Measurements from ENCODE around the gene TERT.

DNA sequence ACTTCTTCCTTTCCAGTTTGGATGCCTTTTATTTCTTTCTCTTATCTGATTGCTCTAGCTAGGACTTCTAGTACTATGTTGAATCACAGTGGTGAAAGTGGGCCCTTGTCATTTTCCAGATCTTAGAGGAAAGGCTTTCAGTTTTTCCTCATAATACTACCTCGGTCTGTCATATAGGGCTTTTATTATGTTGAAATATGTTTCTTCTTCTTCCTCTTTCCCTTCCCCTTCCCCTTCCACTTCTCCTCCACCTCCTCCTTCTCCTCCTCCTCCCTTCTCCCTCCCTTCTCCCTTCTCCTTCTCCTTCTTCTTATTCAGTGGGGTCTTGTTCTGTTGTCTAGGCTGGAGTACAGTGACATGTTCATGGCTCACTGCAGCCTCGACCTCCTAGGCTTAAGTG, 9.2 kb upstream of the TERT start:
- TF ChIP-seq KDM1A (CRISPR knock-in tag; IDR thresholded peaks at IDR 0.05) (no peak), PHF8 (CRISPR knock-in tag; IDR thresholded peaks at IDR 0.05) (no peak), EZH2 (conservative IDR thresholded peaks at IDR 0.05; ENCODE audit: low read depth, low read length) (no peak), GTF2F1 (IDR thresholded peaks at IDR 0.05; ENCODE audit: low read length) (no peak), ZNF12 (CRISPR knock-in tag; IDR thresholded peaks at IDR 0.05) (no peak), HDAC1 (CRISPR knock-in tag; IDR thresholded peaks at IDR 0.05) (no peak), MIER3 (CRISPR knock-in tag; IDR thresholded peaks at IDR 0.05; ENCODE audit: borderline replicate concordance) (no peak), KLF15 (CRISPR knock-in tag; IDR thresholded peaks at IDR 0.05; ENCODE audit: borderline replicate concordance) (no peak)
- TF ChIP-seq, protein P1, sequence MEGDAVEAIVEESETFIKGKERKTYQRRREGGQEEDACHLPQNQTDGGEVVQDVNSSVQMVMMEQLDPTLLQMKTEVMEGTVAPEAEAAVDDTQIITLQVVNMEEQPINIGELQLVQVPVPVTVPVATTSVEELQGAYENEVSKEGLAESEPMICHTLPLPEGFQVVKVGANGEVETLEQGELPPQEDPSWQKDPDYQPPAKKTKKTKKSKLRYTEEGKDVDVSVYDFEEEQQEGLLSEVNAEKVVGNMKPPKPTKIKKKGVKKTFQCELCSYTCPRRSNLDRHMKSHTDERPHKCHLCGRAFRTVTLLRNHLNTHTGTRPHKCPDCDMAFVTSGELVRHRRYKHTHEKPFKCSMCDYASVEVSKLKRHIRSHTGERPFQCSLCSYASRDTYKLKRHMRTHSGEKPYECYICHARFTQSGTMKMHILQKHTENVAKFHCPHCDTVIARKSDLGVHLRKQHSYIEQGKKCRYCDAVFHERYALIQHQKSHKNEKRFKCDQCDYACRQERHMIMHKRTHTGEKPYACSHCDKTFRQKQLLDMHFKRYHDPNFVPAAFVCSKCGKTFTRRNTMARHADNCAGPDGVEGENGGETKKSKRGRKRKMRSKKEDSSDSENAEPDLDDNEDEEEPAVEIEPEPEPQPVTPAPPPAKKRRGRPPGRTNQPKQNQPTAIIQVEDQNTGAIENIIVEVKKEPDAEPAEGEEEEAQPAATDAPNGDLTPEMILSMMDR (CRISPR knock-in tag; IDR thresholded peaks at IDR 0.05), result no peak

All from HepG2 (cell line).